Measurements from ENCODE around the gene BRINP2.

GRCh38 chr1:177142010-177142409, 28.7 kb upstream of the BRINP2 start:
- TF ChIP-seq CTCF (IDR thresholded peaks at IDR 0.05; ENCODE audit: low read length) = no peak
- TF ChIP-seq EZH2 (IDR thresholded peaks at IDR 0.05; ENCODE audit: borderline replicate concordance, low read length) = no peak
